ENCODE measurements around the gene CDNF. TPM values are rescaled to one million over a fixed set of nuclear protein-coding genes. Genes with fewer than 3 reads are reported as not detected.

CDNF gene
- total RNA-seq, 2 donors from 2014 or later, result 0.51 to 1.2 TPM

GRCh38 chr10:14836208-14836607, 1.6 kb downstream of the CDNF start:
- Mint-ChIP-seq H3K4me1 (peaks cover 19% of the 10 kb centered on the region), H3K4me3 (no peak overlapping the region), H3K9me3 (no peaks in the 10 kb centered on the region), H3K27ac (no peak overlapping the region), H3K27me3 (ENCODE audit: insufficient read depth) (no peaks in the 10 kb centered on the region), H3K36me3 (ENCODE audit: low read depth) (peaks cover 13% of the 10 kb centered on the region)
- H3K4me1 ChIP-seq (ENCODE audit: control insufficient read depth, insufficient read depth, low read length), result no peaks in the 10 kb centered on the region
- 83 to 100% methylated on average over 1 to 2 of the region's 2 CpGs for WGBS, 2 experiments (ENCODE audit: insufficient coverage in 1 of 2, insufficient read length in 1 of 2)
- no peak for DNase-seq
- no peaks in the 10 kb centered on the region for H3K9me3 ChIP-seq (ENCODE audit: control insufficient read depth, low read length)
- peaks cover 12% of the 10 kb centered on the region for H3K36me3 ChIP-seq (ENCODE audit: control insufficient read depth, insufficient read depth, low read length)
- H3K27ac ChIP-seq (ENCODE audit: low read depth, low read length), result no peak overlapping the region
- no peak for TF ChIP-seq CTCF (conservative IDR thresholded peaks at IDR 0.05)
- H3K4me3 ChIP-seq (ENCODE audit: low read length), result no peak overlapping the region
- no peaks in the 10 kb centered on the region for H3K27me3 ChIP-seq (ENCODE audit: control insufficient read depth, insufficient read depth, low read length, poor library complexity, severe bottlenecking)
- no peak overlapping the region for H3K9ac ChIP-seq (ENCODE audit: extremely low read depth, low read length, poor library complexity, severe bottlenecking)

GRCh38 chr10:14833106-14833505, 4.7 kb downstream of the CDNF start:
- DNase-seq, result no peak
- Mint-ChIP-seq H3K36me3 (ENCODE audit: low read depth) (peaks cover 2% of the 10 kb centered on the region), H3K9me3 (no peaks in the 10 kb centered on the region), H3K4me1 (peaks cover 16% of the 10 kb centered on the region), H3K4me3 (no peak overlapping the region), H3K27ac (no peak overlapping the region), H3K27me3 (ENCODE audit: insufficient read depth) (no peaks in the 10 kb centered on the region)
- Histone ChIP-seq H3K27me3 (ENCODE audit: control insufficient read depth, insufficient read depth, low read length, poor library complexity, severe bottlenecking) (no peaks in the 10 kb centered on the region), H3K4me1 (ENCODE audit: control insufficient read depth, insufficient read depth, low read length) (no peaks in the 10 kb centered on the region), H3K36me3 (ENCODE audit: control insufficient read depth, insufficient read depth, low read length) (no peaks in the 10 kb centered on the region), H3K4me3 (ENCODE audit: low read length) (no peak overlapping the region), H3K27ac (ENCODE audit: low read depth, low read length) (no peak overlapping the region), H3K9me3 (ENCODE audit: control insufficient read depth, low read length) (no peaks in the 10 kb centered on the region), H3K9ac (ENCODE audit: extremely low read depth, low read length, poor library complexity, severe bottlenecking) (no peak overlapping the region)
- 83 to 86% methylated on average over 3 of the region's 3 CpGs for WGBS, 2 experiments (ENCODE audit: insufficient coverage in 1 of 2, insufficient read length in 1 of 2)
- no peak for TF ChIP-seq CTCF (conservative IDR thresholded peaks at IDR 0.05)

GRCh38 chr10:14826076-14826829, 11.6 kb downstream of the CDNF start:
- 88% methylated on average over 1 of the region's 1 CpG; no CpG with 5 or more reads in 1 of the 2 experiments for WGBS, 2 experiments (ENCODE audit: insufficient coverage in 1 of 2, insufficient read length in 1 of 2)
- no peaks in the 10 kb centered on the region for H3K9me3 Mint-ChIP-seq
- no peak overlapping the region for H3K9ac ChIP-seq (ENCODE audit: extremely low read depth, low read length, poor library complexity, severe bottlenecking)
- peaks cover 16% of the 10 kb centered on the region for H3K27me3 Mint-ChIP-seq (ENCODE audit: insufficient read depth)
- no peak overlapping the region for H3K27ac Mint-ChIP-seq
- no peak overlapping the region for H3K4me3 ChIP-seq (ENCODE audit: low read length)
- no peaks in the 10 kb centered on the region for H3K36me3 ChIP-seq (ENCODE audit: control insufficient read depth, insufficient read depth, low read length)
- no peaks in the 10 kb centered on the region for H3K36me3 Mint-ChIP-seq (ENCODE audit: low read depth)
- H3K27me3 ChIP-seq (ENCODE audit: control insufficient read depth, insufficient read depth, low read length, poor library complexity, severe bottlenecking), result peaks cover 15% of the 10 kb centered on the region
- no peak for DNase-seq
- no peak overlapping the region for H3K4me3 Mint-ChIP-seq
- H3K9me3 ChIP-seq (ENCODE audit: control insufficient read depth, low read length), result no peaks in the 10 kb centered on the region
- H3K4me1 Mint-ChIP-seq, result peaks cover 15% of the 10 kb centered on the region
- H3K27ac ChIP-seq (ENCODE audit: low read depth, low read length), result no peak overlapping the region
- H3K4me1 ChIP-seq (ENCODE audit: control insufficient read depth, insufficient read depth, low read length), result peaks cover 5% of the 10 kb centered on the region
- TF ChIP-seq CTCF (conservative IDR thresholded peaks at IDR 0.05), result no peak

Measured in endodermal cell (in vitro differentiated cells).